Measurements from ENCODE around the gene EME2. TPM values are rescaled to one million over a fixed set of nuclear protein-coding genes. Genes with fewer than 3 reads are reported as not detected.

Gene EME2
- total and polyA plus RNA-seq, 7 donors, result 2.6 to 11.3 (median 5.2) TPM

GRCh38 chr16:1820946-1821290 lies 48.3 kb downstream of the EME2 start:
- WGBS, 3 donors, result 85 to 89% (median 87%) methylated on average over 12 of the region's 12 CpGs
- ATAC-seq, result no peak

DNA sequence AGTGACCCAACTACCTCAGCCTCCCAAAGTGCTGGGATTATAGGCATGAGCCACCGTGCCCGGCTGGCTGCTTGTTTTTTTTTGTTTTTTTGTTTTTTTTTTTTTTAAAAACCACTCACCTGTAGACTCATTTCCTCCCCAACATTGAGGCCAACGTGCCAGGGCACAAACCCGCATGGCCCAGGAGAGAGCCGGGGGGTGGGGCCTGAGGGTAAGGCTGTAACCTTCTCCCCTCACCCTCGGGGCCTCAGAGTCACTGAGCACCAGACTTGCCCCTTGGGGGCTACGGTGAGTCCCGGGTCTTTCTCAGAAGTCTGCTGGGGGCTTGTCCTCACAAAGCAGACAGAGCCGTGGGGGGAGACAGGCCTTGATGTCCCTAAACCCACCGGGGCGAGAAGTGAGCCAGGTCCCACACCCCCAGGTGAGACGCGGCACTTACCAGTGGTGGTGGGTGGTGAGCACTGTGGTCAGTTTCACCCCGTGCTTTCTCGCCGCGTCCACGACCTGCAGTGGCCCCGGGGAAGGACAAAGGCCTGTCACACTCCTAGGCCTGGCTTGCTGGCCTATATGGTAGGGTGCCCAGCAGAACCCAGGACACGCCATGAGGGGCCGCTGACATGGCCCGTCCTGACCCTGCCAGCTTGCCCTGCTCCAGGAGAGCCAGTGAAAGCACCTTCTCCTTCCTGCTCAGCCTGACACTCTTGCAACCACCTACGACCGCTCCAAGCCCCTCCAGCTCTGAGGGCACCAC lies 49.4 kb downstream of the EME2 start:
- 89 to 96% (median 91%) methylated on average over 16 to 24 of the region's 24 CpGs for WGBS, 3 donors
- Histone ChIP-seq H3K36me3 (ENCODE audit: insufficient read depth in 1 of 2, low read depth in 1 of 2) (peaks cover 0 to 57% of the 10 kb centered on the region in 2 donors), H3K4me3 (no peak overlapping the region), H3K9me3 (no peaks in the 10 kb centered on the region), H3K27me3 (ENCODE audit: insufficient read depth in 3 of 3, low read length in 2 of 3) (no peaks in the 10 kb centered on the region), H3K4me1 (peaks cover 22% of the 10 kb centered on the region), H3K27ac (no peak overlapping the region)
- ATAC-seq (no peak), DNase-seq (no peak)
- TF ChIP-seq CTCF (IDR thresholded peaks at IDR 0.05), result no peak
- intact Hi-C loops (cut with DNase I), result no loop called here

More at GRCh38 chr16:1820946-1821290, 48.3 kb downstream of the EME2 start:
- H3K4me3 ChIP-seq, result no peak overlapping the region
- peaks cover 0 to 67% of the 10 kb centered on the region in 2 donors for H3K36me3 ChIP-seq (ENCODE audit: insufficient read depth in 1 of 2, low read depth in 1 of 2)
- intact Hi-C loops (cut with DNase I), result no loop called here
- H3K9me3 ChIP-seq, result no peaks in the 10 kb centered on the region
- TF ChIP-seq CTCF (IDR thresholded peaks at IDR 0.05), result no peak
- peaks cover 22% of the 10 kb centered on the region for H3K4me1 ChIP-seq
- no peaks in the 10 kb centered on the region for H3K27me3 ChIP-seq (ENCODE audit: insufficient read depth in 3 of 3, low read length in 2 of 3)
- H3K27ac ChIP-seq, result no peak overlapping the region
- no peak for DNase-seq

- Histone ChIP-seq H3K27me3 (ENCODE audit: insufficient read depth in 3 of 3, low read length in 2 of 3) (no peaks in the 10 kb centered on the region), H3K4me3 (no peak overlapping the region), H3K4me1 (peaks cover 24% of the 10 kb centered on the region), H3K27ac (no peak overlapping the region), H3K36me3 (ENCODE audit: insufficient read depth in 1 of 2, low read depth in 1 of 2) (peaks cover 0 to 53% of the 10 kb centered on the region in 2 donors), H3K9me3 (no peaks in the 10 kb centered on the region)
- ATAC-seq, result no peak
- no peak for TF ChIP-seq CTCF (IDR thresholded peaks at IDR 0.05)
- DNase-seq, result no peak
- intact Hi-C loops (cut with DNase I), result no loop called here
- 91 to 94% (median 93%) methylated on average over 16 of the region's 16 CpGs for WGBS, 3 donors
Observed at GRCh38 chr16:1822801-1823200, 50.2 kb downstream of the EME2 start.

DNA sequence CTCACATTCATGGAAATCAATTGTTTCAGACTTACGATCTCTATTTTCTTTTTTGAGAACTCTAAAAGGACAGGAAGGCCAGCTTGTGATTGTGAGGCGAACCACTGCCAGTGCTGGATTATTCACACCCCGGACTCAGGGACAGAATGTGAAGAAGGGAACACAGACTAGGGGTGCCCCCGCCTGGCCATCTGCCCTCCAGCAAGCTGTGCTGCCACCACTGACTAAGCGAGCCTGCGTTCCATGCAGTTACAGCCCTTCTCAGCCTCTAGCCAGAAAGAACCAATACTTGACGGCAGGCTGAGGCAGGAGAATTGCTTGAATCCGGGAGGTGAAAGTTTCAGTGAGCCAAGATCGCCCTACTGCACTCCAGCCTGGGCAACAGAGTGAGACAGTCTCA lies 51.2 kb downstream of the EME2 start:
- Histone ChIP-seq H3K9me3 (no peaks in the 10 kb centered on the region), H3K27ac (no peak overlapping the region), H3K36me3 (ENCODE audit: insufficient read depth in 1 of 2, low read depth in 1 of 2) (peaks cover 0 to 49% of the 10 kb centered on the region in 2 donors), H3K4me3 (no peak overlapping the region), H3K27me3 (ENCODE audit: insufficient read depth in 3 of 3, low read length in 2 of 3) (no peaks in the 10 kb centered on the region), H3K4me1 (peaks cover 34% of the 10 kb centered on the region)
- intact Hi-C loops (cut with DNase I), result no loop called here
- DNase-seq (no peak), ATAC-seq (no peak)
- TF ChIP-seq CTCF (IDR thresholded peaks at IDR 0.05), result no peak
- 45 to 60% (median 56%) methylated on average over 9 of the region's 9 CpGs for WGBS, 3 donors

Measured in psoas muscle (tissue), 8 donors.